NCI-H187 treated with DMSO at 0.1 percent for 48 hours (cell line): Measurements from ENCODE around the gene ERRFI1.
"Not testable (repeated sequence)": the region's sequence is repeated elsewhere in the genome, so short reads cannot be mapped to it uniquely, and the experiment has no call there.

Source experiments
- DNase-seq: peaks from one replicate; lab custom pipeline; 2025; lab: John Stamatoyannopoulos, UW

Gene ERRFI1

DNA sequence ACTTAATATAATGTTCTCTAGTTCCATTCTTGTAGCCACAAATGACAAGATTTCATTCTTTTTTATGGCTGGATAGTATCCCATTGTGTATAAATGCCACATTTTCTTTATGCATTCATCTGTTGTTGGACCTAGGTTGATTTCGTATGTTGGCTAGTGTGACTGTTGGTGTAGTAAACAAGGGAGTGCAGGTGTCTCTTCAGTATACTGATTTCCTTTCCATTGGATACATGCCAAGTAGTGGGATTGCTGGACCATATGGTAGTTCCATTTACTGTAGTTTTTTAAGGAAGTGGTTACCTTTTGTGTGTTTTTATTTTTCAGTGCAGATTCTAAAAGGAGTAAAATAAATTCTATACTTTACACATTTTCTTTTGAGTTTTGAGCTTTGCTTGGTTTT is 58.9 kb downstream of the ERRFI1 start:
- DNase-seq: no peak

DNA sequence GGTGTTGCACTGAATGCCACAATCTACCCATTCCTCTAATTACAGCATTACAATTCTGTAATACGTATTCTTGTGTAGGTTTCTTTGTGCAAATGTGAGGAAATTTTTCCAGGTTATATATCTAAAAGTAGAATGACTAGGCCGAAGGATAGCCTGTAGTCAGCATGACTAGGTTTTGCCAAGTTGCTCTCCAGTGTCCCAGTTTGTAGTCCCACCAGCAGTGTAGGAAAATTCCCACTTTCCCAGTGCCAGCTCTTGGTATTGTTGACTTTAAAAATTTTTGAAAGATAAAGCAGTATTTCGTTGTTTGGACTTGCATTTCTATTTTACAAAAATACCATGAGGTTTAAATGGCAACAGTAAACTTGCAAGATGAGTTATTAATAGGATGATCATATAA is 61.6 kb downstream of the ERRFI1 start:
- DNase-seq: no peak

DNA sequence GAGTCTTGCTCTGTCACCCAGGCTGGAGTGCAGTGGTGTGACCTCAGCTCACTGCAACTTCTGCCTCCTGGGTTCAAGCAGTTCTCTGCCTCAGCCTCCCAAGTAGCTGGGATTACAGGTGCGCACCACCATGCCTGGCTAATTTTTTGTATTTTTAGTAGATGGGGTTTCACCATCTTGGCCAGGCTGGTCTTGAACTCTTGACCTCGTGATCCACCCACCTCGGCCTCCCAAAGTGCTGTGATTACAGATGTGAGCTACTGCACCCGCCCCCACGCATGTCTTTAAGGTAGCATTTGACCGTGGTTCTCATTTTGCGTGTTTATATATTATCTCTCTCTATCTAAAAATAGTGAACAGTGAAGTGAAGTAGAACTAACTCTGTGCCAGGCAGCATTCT is 62.3 kb downstream of the ERRFI1 start:
- DNase-seq: not testable (repeated sequence)

DNA sequence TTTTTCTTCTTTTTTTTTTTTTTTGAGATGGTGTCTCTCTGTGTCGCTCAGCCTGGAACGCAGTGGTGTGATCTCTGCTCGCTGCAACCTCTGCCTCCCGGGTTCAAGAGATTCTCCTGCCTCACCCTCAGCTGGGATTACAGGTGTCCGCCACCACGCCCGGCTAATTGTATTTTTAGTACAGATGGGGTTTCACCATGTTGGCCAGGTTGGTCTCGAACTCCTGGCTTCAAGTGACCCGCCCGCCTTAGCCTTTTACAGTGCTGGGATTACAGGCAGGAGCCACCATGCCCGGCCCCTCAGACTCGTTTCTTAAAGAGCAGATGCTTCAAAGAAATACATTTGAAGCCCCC is 62.8 kb downstream of the ERRFI1 start:
- not testable (repeated sequence) for DNase-seq

DNA sequence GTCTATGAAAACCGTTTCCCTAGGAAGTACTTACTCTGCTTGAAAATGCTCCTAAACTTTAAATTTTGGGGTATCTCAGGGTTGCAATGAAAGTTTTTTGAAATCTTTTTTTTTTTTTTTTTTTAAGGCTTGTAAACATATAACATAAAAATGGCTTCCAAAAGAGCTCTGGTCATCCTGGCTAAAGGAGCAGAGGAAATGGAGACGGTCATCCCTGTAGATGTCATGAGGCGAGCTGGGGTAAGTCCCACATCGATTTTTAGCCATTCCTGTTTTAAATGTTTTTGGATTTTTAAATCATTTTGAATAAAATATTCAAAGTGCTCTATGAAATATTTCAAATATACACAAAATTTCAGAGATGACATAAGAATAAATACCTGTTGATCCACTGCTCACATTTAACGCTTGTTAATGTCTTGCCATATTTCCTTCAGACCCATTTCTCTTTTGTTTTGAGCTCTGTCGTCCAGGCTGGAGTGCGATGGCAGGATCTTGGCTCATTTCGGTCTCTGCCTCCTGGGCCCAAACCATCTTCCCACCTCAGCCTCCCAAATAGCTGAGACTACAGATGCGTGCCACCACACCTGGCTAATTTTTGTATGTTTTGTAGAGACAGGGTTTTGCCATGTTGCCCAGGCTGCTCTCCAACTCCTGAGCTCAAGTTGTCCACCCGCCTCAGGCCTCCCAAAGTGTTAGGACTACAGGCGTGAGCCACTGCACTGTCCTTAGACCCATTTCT is 63.3 kb downstream of the ERRFI1 start:
- no peak for DNase-seq

DNA sequence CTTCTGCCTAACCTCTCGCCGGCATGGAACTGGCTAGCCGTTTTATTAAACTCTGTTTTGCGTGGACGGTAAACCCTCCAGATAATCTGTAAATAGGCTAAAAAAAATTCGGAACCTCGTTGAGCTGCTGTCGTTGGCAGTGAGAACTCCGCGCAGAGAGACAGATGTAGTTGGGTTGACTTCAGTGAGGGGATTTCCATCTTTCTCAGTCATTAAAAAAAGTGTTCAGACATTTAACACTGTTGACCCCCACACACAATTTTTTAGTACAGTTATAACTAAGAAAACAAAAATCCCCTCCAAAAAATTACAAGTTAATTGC is 64.1 kb downstream of the ERRFI1 start:
- no peak for DNase-seq
